ENCODE results near the gene GOLIM4. TPM values are rescaled to one million over a fixed set of nuclear protein-coding genes. Genes with fewer than 3 reads are reported as not detected.

GOLIM4 gene
- total and polyA plus RNA-seq, 7 donors: 8.6 to 34.1 (median 13.4) TPM

GRCh38 chr3:168081171-168081771 is 14.5 kb downstream of the GOLIM4 start:
- H3K36me3 ChIP-seq (ENCODE audit: insufficient read depth in 1 of 2, low read depth in 1 of 2): no peaks in the 10 kb centered on the region
- 71 to 90% (median 73%) methylated on average over 2 of the region's 2 CpGs for WGBS, 3 donors
- intact Hi-C loops (cut with DNase I): no loop called here
- H3K27ac ChIP-seq: no peak overlapping the region
- TF ChIP-seq CTCF (IDR thresholded peaks at IDR 0.05): no peak
- no peak overlapping the region for H3K4me3 ChIP-seq
- no peaks in the 10 kb centered on the region for H3K9me3 ChIP-seq
- no peak for DNase-seq
- ATAC-seq: peak in 1 of 4 donors; percentile 22
- H3K27me3 ChIP-seq (ENCODE audit: insufficient read depth in 3 of 3, low read length in 2 of 3): no peaks in the 10 kb centered on the region
- H3K4me1 ChIP-seq: peaks cover 7% of the 10 kb centered on the region

GRCh38 chr3:168080499-168081170 is 15.1 kb downstream of the GOLIM4 start:
- Histone ChIP-seq H3K36me3 (ENCODE audit: insufficient read depth in 1 of 2, low read depth in 1 of 2) (no peaks in the 10 kb centered on the region), H3K27me3 (ENCODE audit: insufficient read depth in 3 of 3, low read length in 2 of 3) (no peaks in the 10 kb centered on the region), H3K4me1 (peaks cover 7% of the 10 kb centered on the region), H3K27ac (no peak overlapping the region), H3K9me3 (no peaks in the 10 kb centered on the region), H3K4me3 (no peak overlapping the region)
- ATAC-seq (no peak), DNase-seq (no peak)
- 78 to 83% (median 82%) methylated on average over 5 of the region's 5 CpGs for WGBS, 3 donors
- TF ChIP-seq CTCF (IDR thresholded peaks at IDR 0.05): no peak
- intact Hi-C loops (cut with DNase I): no loop called here

GRCh38 chr3:168080022-168080421 is 15.7 kb downstream of the GOLIM4 start:
- no peak for TF ChIP-seq CTCF (IDR thresholded peaks at IDR 0.05)
- peaks cover 7% of the 10 kb centered on the region for H3K4me1 ChIP-seq
- no peak overlapping the region for H3K27ac ChIP-seq
- no peak for ATAC-seq
- no peak for DNase-seq
- no peaks in the 10 kb centered on the region for H3K9me3 ChIP-seq
- H3K27me3 ChIP-seq (ENCODE audit: insufficient read depth in 3 of 3, low read length in 2 of 3): no peaks in the 10 kb centered on the region
- no peak overlapping the region for H3K4me3 ChIP-seq
- no peaks in the 10 kb centered on the region for H3K36me3 ChIP-seq (ENCODE audit: insufficient read depth in 1 of 2, low read depth in 1 of 2)
- 61 to 76% (median 67%) methylated on average over 3 of the region's 3 CpGs for WGBS, 3 donors
- intact Hi-C loops (cut with DNase I): no loop called here

- ATAC-seq: no peak
- DNase-seq: no peak
- no peak overlapping the region for H3K27ac ChIP-seq
- intact Hi-C loops (cut with DNase I): no loop called here
- no peaks in the 10 kb centered on the region for H3K27me3 ChIP-seq (ENCODE audit: insufficient read depth in 3 of 3, low read length in 2 of 3)
- WGBS, 3 donors: 45 to 67% (median 60%) methylated on average over 2 of the region's 2 CpGs
- H3K9me3 ChIP-seq: no peaks in the 10 kb centered on the region
- H3K36me3 ChIP-seq (ENCODE audit: insufficient read depth in 1 of 2, low read depth in 1 of 2): no peaks in the 10 kb centered on the region
- no peak for TF ChIP-seq CTCF (IDR thresholded peaks at IDR 0.05)
- H3K4me1 ChIP-seq: peaks cover 17% of the 10 kb centered on the region
- H3K4me3 ChIP-seq: no peak overlapping the region
These were observed 18.6 kb downstream of the GOLIM4 start for GRCh38 chr3:168077091-168077490.

All from psoas muscle (tissue), 8 donors.